ENCODE measurements around the gene THY1.

GRCh38 chr11:119471329-119471728 is 48.4 kb upstream of the THY1 start:
- TF ChIP-seq, protein P1, sequence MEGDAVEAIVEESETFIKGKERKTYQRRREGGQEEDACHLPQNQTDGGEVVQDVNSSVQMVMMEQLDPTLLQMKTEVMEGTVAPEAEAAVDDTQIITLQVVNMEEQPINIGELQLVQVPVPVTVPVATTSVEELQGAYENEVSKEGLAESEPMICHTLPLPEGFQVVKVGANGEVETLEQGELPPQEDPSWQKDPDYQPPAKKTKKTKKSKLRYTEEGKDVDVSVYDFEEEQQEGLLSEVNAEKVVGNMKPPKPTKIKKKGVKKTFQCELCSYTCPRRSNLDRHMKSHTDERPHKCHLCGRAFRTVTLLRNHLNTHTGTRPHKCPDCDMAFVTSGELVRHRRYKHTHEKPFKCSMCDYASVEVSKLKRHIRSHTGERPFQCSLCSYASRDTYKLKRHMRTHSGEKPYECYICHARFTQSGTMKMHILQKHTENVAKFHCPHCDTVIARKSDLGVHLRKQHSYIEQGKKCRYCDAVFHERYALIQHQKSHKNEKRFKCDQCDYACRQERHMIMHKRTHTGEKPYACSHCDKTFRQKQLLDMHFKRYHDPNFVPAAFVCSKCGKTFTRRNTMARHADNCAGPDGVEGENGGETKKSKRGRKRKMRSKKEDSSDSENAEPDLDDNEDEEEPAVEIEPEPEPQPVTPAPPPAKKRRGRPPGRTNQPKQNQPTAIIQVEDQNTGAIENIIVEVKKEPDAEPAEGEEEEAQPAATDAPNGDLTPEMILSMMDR (IDR thresholded peaks at IDR 0.05), result no peak
- TF ChIP-seq POLR2A (IDR thresholded peaks at IDR 0.05), result no peak
- no peak for TF ChIP-seq POLR2AphosphoS5 (IDR thresholded peaks at IDR 0.05)
- TF ChIP-seq EP300 (IDR thresholded peaks at IDR 0.05), result no peak

Data from sigmoid colon (tissue), 4 donors.